Activated naive CD4-positive, alpha-beta T cell (primary cell): Measurements from ENCODE around the gene IZUMO1.
A peak's percentile ranks its signal among the peaks of the same experiment; 100 is the strongest.
"Not testable (repeated sequence)": the region's sequence is repeated elsewhere in the genome, so short reads cannot be mapped to it uniquely, and the experiment has no call there.

Source experiments
- DNase-seq, 4 experiments: peaks; one replicate each; lab custom pipeline; 2025; lab: John Stamatoyannopoulos, UW

IZUMO1 gene

DNA sequence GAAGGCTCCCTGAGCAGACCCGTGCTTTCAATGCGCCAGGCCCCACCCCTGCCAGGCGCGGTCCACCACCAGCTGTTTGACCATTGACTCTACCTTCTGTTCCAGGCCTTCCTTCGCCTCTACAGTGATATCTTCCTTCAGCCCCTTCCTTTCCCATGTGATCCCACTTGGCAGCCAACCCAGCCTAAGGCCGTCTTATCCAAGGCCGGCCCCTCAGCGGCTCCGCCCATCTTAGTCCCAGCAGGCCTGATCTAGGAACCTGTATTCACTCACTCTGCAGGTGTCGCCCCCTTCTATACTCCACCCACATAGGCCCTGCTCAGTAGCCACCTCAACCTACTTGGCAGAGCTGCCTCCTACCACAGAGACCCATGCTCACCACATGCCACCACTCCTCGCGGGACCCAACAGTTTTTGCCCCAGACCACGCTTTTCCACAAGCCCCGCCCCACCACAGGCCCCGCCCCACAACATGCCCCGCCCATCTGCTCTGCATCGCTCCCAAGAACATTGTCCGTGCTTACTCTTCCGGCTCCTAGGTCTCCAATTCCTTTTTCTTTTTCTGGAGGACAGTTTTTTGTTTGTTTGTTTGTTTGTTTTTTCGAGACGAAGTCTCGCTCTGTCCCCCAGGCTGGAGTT lies 9.2 kb downstream of the IZUMO1 start:
- DNase-seq, result no peak

GRCh38 chr19:48735031-48735615 lies 11.6 kb downstream of the IZUMO1 start:
- no peak for DNase-seq

GRCh38 chr19:48734625-48735024 lies 12.1 kb downstream of the IZUMO1 start:
- DNase-seq, result no peak

GRCh38 chr19:48731452-48731851 lies 15.3 kb downstream of the IZUMO1 start:
- no peak for DNase-seq

DNA sequence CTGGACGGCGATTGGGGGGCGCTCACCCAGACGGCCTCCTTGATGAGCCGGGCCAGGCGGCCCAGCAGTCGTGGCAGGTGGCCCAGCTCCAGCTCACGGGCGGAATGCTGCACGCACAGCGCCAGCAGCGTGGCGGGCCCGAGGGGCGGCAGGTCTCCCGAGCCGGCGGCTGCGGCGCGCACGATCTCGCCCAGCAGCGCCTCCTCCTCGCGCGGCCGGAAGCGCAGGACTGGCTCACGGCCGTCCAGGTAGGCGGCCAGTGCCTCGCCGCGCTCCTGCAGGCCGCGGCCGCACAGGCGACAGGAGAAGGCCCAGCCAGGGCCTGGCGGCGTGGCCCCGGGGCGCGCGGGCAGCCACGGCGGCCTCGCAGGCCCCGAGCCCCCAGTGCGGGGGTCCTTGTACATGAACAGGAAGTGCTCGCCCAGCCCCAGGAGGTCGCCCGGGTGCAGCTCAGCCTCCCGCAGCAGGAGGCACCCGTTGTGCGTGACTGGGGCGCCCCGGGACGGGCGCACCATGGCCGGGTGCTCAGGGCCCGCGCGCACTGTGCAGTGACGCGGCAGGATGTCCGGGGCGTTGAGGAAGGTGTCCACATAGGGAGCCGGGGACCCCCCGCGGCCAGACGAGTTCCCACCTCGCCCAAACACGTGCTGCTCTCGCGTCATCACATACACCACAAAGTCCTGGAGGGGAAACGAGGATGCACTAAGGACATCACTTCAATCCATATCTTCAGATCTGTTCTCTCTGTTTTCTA lies 17.6 kb downstream of the IZUMO1 start:
- DNase-seq, result no peak

GRCh38 chr19:48726556-48726955 lies 20.2 kb downstream of the IZUMO1 start:
- DNase-seq, result no peak

DNA sequence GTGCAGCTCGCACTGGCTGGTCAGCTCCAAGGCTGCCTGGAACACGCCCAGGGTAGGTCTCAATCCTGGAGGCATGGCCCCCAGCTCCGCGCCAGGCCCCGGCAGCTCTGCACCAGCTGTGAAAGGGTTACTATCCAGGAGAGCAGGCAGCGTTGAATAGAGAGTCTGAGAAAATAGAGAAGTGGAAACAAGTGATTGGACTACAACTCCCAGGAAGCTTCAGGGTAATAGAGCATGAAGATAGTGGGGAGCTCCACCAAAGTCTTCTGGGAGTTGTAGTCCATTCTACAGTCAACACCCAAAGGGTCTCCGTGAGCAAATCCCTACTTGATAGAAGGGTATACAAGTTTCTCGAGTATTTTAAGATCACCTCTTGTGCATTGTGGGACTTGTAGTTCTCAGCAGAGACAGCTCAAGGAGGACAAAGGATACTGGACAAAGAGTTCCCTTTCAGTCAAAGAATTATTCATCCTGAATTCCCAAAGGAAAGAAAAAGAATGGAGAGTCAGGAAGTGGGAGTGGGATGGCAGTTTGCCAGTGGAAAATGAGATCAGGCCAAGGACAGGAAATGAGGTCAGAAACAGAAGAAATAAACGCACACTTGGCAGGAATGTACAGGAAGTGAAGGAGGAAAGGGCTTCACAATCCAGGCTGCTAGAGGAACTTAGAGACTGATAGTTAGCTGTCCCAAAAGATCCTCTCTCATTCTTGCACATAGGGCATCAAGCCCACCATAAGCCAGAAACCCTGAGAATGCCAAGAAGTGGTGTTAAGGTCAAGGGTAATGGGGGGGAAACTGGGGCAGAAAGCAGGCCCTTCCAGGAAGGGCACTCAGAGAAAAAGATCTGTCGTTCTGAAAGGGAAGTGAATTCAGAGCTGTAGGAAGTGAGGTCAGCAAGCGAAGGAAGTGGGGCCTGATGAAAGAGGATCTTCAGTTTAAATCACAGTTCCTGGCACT lies 21.6 kb downstream of the IZUMO1 start:
- DNase-seq, result no peak

GRCh38 chr19:48722196-48722708 lies 24.5 kb downstream of the IZUMO1 start:
- no peak for DNase-seq

- peak; percentile 73 to 82 (median 76) for DNase-seq
Measured at GRCh38 chr19:48720613-48721296, 26.0 kb downstream of the IZUMO1 start.

GRCh38 chr19:48720251-48720612 lies 26.5 kb downstream of the IZUMO1 start:
- DNase-seq, result no peak

DNA sequence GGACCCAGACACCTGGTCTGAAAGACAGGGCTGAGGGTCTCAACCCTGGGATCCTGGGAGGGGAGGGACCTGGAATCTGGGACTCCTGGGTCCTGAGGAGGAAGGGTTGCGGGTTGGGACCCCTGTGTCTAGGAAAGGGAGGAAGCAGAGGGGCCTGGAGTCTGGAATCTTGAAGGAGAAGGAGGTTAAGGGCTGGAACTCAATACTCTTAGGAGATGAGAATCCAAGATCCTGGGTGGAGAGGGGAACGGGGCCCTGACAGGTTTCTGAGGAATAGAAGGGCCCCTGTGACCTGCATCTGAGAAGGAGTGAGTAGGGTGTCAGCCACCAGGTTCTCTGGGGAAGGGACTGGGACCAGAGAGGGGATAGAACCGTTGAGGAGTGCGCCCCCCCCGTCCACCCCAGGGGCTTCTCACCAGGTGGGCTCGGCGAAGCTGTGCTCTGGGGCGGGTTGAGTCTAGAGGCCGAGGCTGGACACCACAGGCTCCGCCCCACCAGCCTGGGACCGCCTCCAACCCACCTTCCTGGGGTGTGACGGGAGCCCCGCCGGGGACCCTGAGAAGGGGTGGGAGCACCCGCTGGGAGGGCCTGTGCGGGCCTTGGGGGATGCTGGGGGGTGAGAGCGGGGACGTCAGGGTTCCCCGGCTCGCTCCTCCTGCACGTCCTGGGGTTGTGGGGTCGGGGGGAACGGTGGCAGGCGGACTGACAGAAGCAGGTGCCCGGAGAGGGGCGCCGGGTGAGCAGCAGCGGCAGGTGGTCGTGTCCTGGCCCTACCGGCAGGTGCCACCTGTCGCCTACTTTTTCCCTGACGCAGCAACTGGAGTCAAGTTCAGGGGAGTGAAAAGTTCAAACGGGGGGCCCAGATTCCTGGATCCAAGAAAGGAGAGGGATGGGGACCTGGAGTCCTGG lies 27.2 kb downstream of the IZUMO1 start, which contains the start of gene MAMSTR:
TSS of gene MAMSTR (minus strand) at position 463 of the 909 bp plus-strand sequence. CDS start 694 bp downstream, outside the sequence.
- DNase-seq, result no peak

DNA sequence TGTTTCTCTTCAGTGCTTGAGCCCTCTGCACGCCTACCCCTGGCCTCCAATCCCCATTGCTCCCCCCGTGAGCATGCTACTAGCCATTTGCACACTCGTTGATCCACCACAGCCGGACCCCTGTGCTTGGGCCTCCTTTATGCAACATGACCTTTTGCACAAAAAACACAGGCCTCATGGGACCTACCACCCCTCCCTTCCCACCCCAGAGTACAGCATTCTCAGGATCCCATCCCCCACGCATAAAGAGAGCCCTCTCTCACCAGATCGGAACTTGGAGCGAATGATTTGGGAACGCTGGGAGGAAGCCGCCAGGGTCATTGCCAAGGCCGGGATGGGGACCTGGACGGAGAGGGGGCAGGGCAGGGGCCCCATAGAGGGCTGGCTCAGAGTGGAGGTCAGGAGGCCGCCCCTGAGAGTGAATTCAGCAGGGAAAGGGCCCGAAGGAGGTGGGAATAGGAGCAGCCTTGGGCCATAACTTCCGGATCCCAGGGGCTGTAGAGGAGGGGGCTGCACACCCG lies 27.9 kb downstream of the IZUMO1 start:
- DNase-seq, result no peak

- not testable (repeated sequence) for DNase-seq
Measured at GRCh38 chr19:48718106-48718505, 28.6 kb downstream of the IZUMO1 start.

DNA sequence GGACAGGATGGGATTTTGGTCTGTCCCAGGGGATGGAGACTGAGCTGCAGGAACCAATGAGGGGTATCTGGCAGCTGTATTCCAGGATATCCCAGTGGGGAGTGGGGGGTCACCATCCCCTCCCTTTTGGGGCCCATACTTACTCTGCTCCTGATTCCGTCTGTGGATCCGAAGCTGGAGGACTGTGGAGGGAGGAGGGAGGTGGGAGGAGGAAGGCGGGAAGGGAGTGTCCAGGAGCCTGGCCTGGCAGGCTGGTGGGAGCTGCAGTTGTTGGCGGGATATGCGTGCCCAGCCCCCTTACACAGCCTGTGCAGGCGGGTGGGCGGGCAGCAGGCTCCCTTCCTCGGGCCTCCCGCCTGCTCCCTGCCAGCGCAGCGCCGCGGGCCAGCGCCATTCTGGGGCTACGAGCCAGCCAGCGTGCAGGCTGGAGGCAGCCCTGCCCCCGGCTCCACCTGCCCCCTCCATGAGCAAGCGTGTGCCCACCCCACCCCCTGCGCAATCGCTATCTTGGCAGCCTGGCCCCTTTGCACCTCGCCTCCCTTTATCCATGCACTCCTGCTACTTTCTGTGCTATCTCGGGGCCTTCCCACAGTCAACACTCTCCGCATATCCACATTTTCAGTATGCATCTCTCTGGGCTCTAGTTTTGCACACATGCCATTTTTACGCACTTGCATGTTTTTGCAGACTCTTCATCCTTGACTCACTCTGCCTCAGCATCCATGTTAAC lies 30.0 kb downstream of the IZUMO1 start:
- no peak for DNase-seq

DNA sequence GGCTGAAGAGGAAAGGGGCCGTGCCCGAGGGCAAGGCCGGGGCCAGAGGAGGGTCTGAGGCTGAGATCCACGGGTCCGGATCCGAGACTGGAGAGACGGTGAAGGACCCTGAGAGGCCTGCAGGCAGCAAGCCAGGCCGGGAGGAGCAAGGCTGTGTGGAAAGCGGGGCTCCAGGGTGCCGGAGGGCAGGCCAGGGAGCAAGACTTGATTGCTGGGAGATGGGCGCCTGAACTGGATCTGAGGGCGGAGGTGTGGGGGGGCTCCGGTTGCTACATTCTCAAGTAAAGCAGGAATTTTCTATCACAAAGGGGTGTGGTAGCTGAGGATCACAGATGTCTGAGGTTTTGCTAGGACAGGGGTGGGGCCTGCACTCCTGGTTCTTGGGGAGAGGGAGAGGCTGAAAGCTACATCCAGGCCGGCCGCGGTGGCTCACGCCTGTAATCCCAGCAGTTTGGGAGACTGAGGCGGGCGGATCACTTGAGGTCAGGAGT lies 31.0 kb downstream of the IZUMO1 start:
- DNase-seq, result no peak

- DNase-seq, result no peak
Measured at GRCh38 chr19:48714759-48715675, 31.7 kb downstream of the IZUMO1 start.

DNA sequence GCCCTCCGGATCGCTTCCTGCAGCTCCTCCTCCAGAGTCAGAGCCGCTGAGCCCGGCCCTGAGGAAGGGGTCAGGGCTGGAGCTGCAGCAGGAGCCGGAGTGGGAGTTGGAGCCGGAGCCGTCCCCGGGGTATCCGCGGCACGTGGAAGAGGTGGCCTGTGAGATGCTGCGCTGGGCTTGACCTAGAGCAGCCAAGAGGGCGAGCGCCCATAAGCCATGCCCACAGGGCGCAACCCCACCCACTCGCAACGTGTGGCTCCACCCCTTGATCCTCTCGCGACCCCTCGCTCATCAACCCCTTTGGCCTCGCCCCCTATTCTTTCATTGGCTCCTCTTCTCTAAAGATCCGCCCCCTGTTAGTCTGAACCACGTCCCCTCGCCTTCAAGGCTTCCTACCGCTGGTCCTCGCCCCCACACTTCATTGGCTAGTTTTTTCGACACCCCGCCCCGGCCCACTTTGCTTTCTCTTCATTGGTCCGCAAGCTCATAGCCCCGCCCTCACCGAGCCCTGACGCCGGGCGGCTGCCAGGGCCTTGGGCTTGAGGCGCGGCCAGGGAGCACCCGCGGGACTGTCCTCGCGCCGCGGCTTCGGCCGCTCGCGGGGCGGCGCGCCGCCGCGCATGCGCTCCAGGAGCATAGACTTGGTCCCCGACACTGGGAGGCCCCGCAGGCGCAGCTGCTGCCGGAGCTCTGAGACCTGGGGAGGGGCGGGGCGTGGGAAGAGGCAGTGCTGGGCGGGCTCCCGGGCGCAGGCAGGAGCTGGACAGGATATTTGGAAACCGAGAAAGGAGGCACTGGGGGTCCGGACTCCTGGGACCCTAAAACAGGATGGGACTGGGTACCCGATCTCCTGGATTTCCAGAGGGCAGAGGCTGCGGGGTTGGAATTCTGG lies 32.6 kb downstream of the IZUMO1 start:
- DNase-seq, result peak; percentile 78 to 94 (median 88)
